SKM-1 (cell line): ENCODE measurements around the gene CADPS2.

Experiments used
- DNase-seq: peaks from one replicate; lab custom pipeline; 2025; ENCODE audit not compliant: unreplicated experiment; lab: John Stamatoyannopoulos, UW

Gene CADPS2

GRCh38 chr7:122463631-122464030 is 422.6 kb downstream of the CADPS2 start:
- no peak for DNase-seq

GRCh38 chr7:122460936-122461335 is 425.3 kb downstream of the CADPS2 start:
- no peak for DNase-seq

GRCh38 chr7:122457969-122458368 is 428.3 kb downstream of the CADPS2 start:
- no peak for DNase-seq

- DNase-seq: no peak
Observed at GRCh38 chr7:122457325-122457724, 428.9 kb downstream of the CADPS2 start.

GRCh38 chr7:122454776-122455507 is 431.3 kb downstream of the CADPS2 start:
- DNase-seq: no peak

GRCh38 chr7:122453432-122453831 is 432.8 kb downstream of the CADPS2 start:
- DNase-seq: no peak

GRCh38 chr7:122448893-122449589 is 437.2 kb downstream of the CADPS2 start:
- DNase-seq: no peak

- no peak for DNase-seq
Observed at GRCh38 chr7:122442929-122443328, 443.3 kb downstream of the CADPS2 start.

GRCh38 chr7:122438492-122438891 is 447.8 kb downstream of the CADPS2 start:
- no peak for DNase-seq

GRCh38 chr7:122438006-122438405 is 448.3 kb downstream of the CADPS2 start:
- DNase-seq: no peak

- DNase-seq: no peak
Observed at GRCh38 chr7:122433765-122434164, 452.5 kb downstream of the CADPS2 start.

GRCh38 chr7:122430710-122431109 is 455.6 kb downstream of the CADPS2 start:
- no peak for DNase-seq

GRCh38 chr7:122429926-122430325 is 456.3 kb downstream of the CADPS2 start:
- no peak for DNase-seq

- DNase-seq: no peak
Observed at GRCh38 chr7:122425731-122426130, 460.5 kb downstream of the CADPS2 start.

GRCh38 chr7:122423591-122423990 is 462.7 kb downstream of the CADPS2 start:
- DNase-seq: no peak

GRCh38 chr7:122416336-122416735 is 469.9 kb downstream of the CADPS2 start:
- DNase-seq: no peak

- no peak for DNase-seq
Observed at GRCh38 chr7:122415510-122415909, 470.8 kb downstream of the CADPS2 start.

GRCh38 chr7:122413339-122413738 is 472.9 kb downstream of the CADPS2 start:
- no peak for DNase-seq

GRCh38 chr7:122412883-122413282 is 473.4 kb downstream of the CADPS2 start:
- no peak for DNase-seq

GRCh38 chr7:122412441-122412840 is 473.8 kb downstream of the CADPS2 start:
- DNase-seq: no peak

- DNase-seq: no peak
Observed at GRCh38 chr7:122407195-122407594, 479.1 kb downstream of the CADPS2 start.

- no peak for DNase-seq
Observed at GRCh38 chr7:122403113-122403512, 483.1 kb downstream of the CADPS2 start.

GRCh38 chr7:122402235-122402634 is 484.0 kb downstream of the CADPS2 start:
- no peak for DNase-seq
